NT2/D1 (cell line): ENCODE measurements around the gene WDR70.
A peak's percentile ranks its signal among the peaks of the same experiment; 100 is the strongest.
"Not testable (repeated sequence)": the region's sequence is repeated elsewhere in the genome, so short reads cannot be mapped to it uniquely, and the experiment has no call there.

Experiments used
- DNase-seq: peaks from one replicate; pipeline ENCODE4 v3.0.0-alpha.2; 2011; ENCODE audit warnings: low read depth, low spot score
- H3K27me3 ChIP-seq: 2 replicates; pipeline ENCODE4 v1.6.0; 2011; ENCODE audit warnings: mild to moderate bottlenecking; ENCODE audit not compliant: insufficient read length, insufficient read depth
- H3K36me3 ChIP-seq: 2 replicates; pipeline ENCODE4 v1.6.1; 2011; ENCODE audit warnings: mild to moderate bottlenecking, low read length, mixed read lengths; ENCODE audit not compliant: insufficient read depth, insufficient read length
- H3K4me1 ChIP-seq: 2 replicates; pipeline ENCODE4 v1.5.1; 2011; ENCODE audit not compliant: insufficient read depth, insufficient read length
- H3K4me3 ChIP-seq: 2 replicates; pipeline ENCODE4 v1.5.1; 2011; ENCODE audit warnings: low read depth; ENCODE audit not compliant: insufficient read length
- H3K9ac ChIP-seq: 2 replicates; pipeline ENCODE4 v1.6.0; 2011; ENCODE audit warnings: low read depth; ENCODE audit not compliant: insufficient read length
- H3K9me3 ChIP-seq: 2 replicates; pipeline ENCODE4 v1.5.1; 2011; ENCODE audit warnings: mild to moderate bottlenecking, low read length; ENCODE audit not compliant: insufficient read depth
- SUZ12 ChIP-seq: IDR thresholded peaks from 2 replicates; pipeline ENCODE4 v1.6.1; 2011; ENCODE audit not compliant: insufficient read length, insufficient read depth; ENCODE audit errors: extremely low read depth
- YY1 ChIP-seq: IDR thresholded peaks from 2 replicates; pipeline ENCODE4 v1.6.1; 2011; ENCODE audit not compliant: insufficient read length, insufficient read depth
- ZNF274 ChIP-seq: IDR thresholded peaks from 2 replicates; pipeline ENCODE4 v1.6.1; 2011; ENCODE audit warnings: mild to moderate bottlenecking, low read depth, low read length

WDR70 gene

GRCh38 chr5:37379100-37379628 lies at the start of gene WDR70:
WDR70 (plus strand) TSS chr5:37379318; CDS start chr5:37379368, 50 bp downstream.
- not testable (repeated sequence) for H3K27me3 ChIP-seq, H3K4me1 ChIP-seq, H3K9me3 ChIP-seq, H3K36me3 ChIP-seq
- peak within 1 kb of the TSS; percentile 63 for H3K4me3 ChIP-seq
- peak within 1 kb of the TSS; percentile 79 for H3K9ac ChIP-seq
- peak; percentile 63 for DNase-seq

GRCh38 chr5:37334754-37335153 lies 44.4 kb upstream of the WDR70 start:
- DNase-seq, H3K4me3 ChIP-seq, H3K9me3 ChIP-seq, H3K9ac ChIP-seq, H3K4me1 ChIP-seq, H3K27me3 ChIP-seq: not testable (repeated sequence)
- peaks cover 60% of the 10 kb centered on the region for H3K36me3 ChIP-seq

DNA sequence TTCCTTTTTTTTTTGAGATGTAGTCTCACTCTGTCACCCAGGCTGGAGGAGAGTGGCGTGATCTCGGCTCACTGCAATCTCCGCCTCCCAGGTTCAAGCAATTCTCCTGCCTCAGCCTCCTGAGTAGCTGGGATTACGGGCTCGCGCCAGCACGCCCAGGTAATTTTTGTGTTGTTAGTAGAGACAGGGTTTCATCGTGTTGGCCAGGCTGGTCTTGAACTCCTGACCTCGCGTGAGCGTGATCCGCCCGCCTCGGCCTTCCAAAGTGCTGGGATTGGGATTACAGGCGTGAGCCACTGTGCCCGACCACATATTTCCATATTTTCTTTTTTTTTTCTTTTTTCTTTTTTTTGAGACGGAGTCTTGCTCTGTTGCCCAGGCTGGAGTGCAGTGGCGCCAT lies 36.4 kb upstream of the WDR70 start:
- H3K27me3 ChIP-seq, H3K4me1 ChIP-seq, H3K9me3 ChIP-seq, H3K4me3 ChIP-seq, H3K9ac ChIP-seq, DNase-seq: not testable (repeated sequence)
- H3K36me3 ChIP-seq: peaks cover 72% of the 10 kb centered on the region

DNA sequence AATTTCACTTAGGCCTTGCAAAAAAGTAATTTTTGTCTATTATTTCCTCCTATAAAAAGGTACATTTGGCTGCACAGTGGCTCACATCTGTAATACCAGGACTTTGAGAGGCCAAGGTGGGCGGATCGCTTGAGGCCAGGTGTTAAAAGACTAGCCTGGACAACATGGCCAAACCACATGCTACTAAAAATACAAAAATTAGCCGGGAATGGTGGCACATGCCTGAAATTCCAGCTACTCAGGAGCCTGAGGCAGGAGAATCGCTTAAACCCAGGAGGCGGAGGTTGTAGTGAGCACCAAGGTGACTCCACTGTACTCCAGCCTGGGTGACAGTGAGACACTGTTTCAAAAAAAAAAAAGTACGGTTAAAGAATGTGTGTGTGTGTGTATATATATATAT lies 24.0 kb upstream of the WDR70 start:
- Histone ChIP-seq H3K4me1 (no peaks in the 10 kb centered on the region), H3K4me3 (no peak overlapping the region), H3K9ac (no peak overlapping the region), H3K9me3 (no peaks in the 10 kb centered on the region), H3K36me3 (peaks cover 60% of the 10 kb centered on the region), H3K27me3 (no peaks in the 10 kb centered on the region)
- TF ChIP-seq SUZ12 (no peak), ZNF274 (no peak), YY1 (no peak)
- DNase-seq: no peak

DNA sequence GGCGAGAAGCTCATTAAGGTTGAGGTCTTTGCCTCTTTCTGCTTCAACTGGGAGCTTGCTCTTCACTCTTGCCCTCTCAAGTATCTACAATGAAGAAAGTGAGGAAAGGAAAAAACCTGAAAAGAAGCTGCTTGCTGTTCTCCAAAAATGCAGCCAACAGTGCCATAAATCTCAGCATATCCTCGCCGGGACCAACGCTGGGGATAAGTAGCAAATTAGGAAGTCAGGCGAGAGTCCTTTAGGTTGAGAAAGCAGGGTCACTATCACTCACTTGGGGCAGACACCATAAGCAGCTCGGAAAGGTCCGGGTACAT lies 8.6 kb upstream of the WDR70 start:
- Histone ChIP-seq H3K9me3 (no peaks in the 10 kb centered on the region), H3K4me1 (no peaks in the 10 kb centered on the region), H3K27me3 (no peaks in the 10 kb centered on the region), H3K9ac (peak overlapping the region; percentile 87), H3K36me3 (peaks cover 13% of the 10 kb centered on the region), H3K4me3 (peak overlapping the region; percentile 92)
- TF ChIP-seq ZNF274: no peak
- TF ChIP-seq SUZ12: no peak
- TF ChIP-seq YY1: no peak
- no peak for DNase-seq

DNA sequence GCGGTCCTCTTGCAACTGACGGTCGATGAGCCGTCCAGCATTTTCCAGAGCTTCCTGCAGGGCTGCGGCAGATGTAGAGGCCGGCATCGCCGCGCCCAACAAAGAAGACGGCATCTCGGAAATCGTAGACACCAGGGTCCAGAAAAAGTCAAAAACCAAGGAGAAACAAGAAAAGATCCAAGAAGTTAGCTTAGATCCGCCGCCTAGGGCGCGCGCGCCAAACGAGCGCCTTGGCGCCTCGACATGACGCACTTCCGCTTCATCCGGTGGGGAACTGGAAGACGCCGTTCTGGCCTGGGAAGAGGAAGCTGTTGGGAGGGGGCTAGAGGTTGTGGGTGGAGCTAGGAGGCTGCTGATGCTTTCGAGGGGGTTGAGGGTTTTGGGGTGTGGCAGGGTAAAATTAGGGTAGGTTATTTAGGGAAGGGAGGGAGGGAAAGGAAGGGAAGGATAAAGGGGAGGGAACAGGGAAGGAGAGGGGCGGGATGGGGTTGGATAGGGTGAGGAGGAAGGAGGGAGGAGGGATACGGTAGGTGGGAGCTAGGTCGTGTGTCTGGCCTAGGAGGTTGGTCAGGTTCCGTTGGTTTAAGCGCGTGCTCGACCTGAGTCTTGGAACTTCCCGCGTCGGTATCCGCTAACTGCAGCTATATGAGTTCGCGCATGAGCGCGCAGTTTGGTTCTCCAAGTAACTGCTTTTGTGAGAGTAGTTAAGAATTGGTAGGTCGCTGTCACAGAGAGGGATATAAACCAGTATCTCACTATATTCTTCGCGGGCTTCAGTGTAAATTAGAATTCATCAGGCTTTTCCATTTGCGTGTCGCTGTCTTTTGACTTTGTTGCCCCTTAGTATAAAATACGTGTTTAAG lies 8.0 kb upstream of the WDR70 start, which contains the start of gene NUP155:
TSS of gene NUP155 (minus strand) at position 243 of the 863 bp plus-strand sequence. CDS start at position 114, 129 bp downstream.
- H3K9ac ChIP-seq: peak within 1 kb of the TSS; percentile 87
- H3K27me3 ChIP-seq: no peaks in the 10 kb centered on the region
- no peak for TF ChIP-seq ZNF274
- TF ChIP-seq SUZ12: no peak
- no peak for TF ChIP-seq YY1
- H3K4me1 ChIP-seq: no peaks in the 10 kb centered on the region
- peak within 1 kb of the TSS; percentile 92 for H3K4me3 ChIP-seq
- no peaks in the 10 kb centered on the region for H3K9me3 ChIP-seq
- DNase-seq: peak; percentile 90
- peaks cover 13% of the 10 kb centered on the region for H3K36me3 ChIP-seq

DNA sequence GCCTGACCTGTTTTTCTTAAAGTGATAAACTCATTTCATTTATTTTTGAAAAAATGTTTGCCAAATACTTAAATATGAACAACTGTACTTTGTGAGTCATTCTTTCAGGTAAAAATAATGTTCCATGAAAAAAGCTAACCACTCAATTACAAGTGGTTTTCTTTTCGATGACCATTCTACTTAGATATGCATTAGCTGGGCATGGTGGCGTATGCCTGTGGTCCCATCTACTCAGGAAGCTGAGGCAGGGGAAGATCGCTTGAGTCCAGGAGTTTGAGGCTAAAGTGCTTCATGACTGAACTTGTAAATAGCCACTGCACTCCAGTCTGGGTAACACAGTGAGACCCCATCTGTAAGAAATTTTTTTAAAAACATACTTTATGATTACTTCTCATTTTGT lies 4.0 kb upstream of the WDR70 start:
- H3K36me3 ChIP-seq: no peaks in the 10 kb centered on the region
- H3K4me3 ChIP-seq: no peak overlapping the region
- H3K27me3 ChIP-seq: no peaks in the 10 kb centered on the region
- no peaks in the 10 kb centered on the region for H3K9me3 ChIP-seq
- H3K9ac ChIP-seq: no peak overlapping the region
- no peak for DNase-seq
- H3K4me1 ChIP-seq: no peaks in the 10 kb centered on the region
- no peak for TF ChIP-seq SUZ12
- TF ChIP-seq YY1: no peak
- TF ChIP-seq ZNF274: no peak

DNA sequence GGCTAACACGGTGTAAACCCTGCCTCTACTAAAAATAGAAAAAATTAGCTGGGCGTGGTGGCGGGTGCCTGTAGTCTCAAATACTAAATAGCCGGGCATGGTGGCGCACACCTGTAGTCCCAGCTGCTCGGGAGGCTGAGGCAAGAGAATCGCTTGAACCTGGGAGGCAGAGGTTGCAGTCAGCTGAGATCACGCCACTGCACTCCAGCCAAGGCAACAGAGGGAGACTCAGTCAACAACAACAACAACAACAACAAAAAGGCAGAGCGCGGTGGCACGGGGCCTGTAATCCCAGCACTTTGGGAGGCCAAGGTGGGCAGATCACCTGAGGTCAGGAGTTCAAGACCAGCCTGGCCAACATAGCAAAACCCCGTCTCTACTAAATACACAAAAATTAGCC lies 1.1 kb upstream of the WDR70 start:
- not testable (repeated sequence) for H3K4me3 ChIP-seq, H3K9ac ChIP-seq, H3K9me3 ChIP-seq, H3K4me1 ChIP-seq, H3K36me3 ChIP-seq, H3K27me3 ChIP-seq, DNase-seq
